Left ventricle myocardium inferior (tissue), 1 donor: ENCODE measurements around the gene C1orf226. TPM values are rescaled to one million over a fixed set of nuclear protein-coding genes. Genes with fewer than 3 reads are reported as not detected.
"Not testable (repeated sequence)": the region's sequence is repeated elsewhere in the genome, so short reads cannot be mapped to it uniquely, and the experiment has no call there.

ENCODE experiments used
- DNase-seq: peaks from one replicate; pipeline ENCODE4 v3.0.0-alpha.2; 2020
- H3K27ac ChIP-seq: fragments of 200-600 bp; replicated peaks from 2 replicates; pipeline ENCODE4 v1.8.0; 2021
- H3K27me3 ChIP-seq: fragments of 200-600 bp; 2 replicates; pipeline ENCODE4 v1.8.0; 2021; ENCODE audit warnings: low read depth
- H3K36me3 ChIP-seq: fragments of 200-600 bp; 2 replicates; pipeline ENCODE4 v1.8.0; 2021
- H3K4me1 ChIP-seq: fragments of 200-600 bp; 2 replicates; pipeline ENCODE4 v1.8.0; 2021
- H3K4me3 ChIP-seq: fragments of 200-600 bp; 2 replicates; pipeline ENCODE4 v1.8.0; 2021; ENCODE audit warnings: mild to moderate bottlenecking, moderate library complexity
- H3K9me3 ChIP-seq: fragments of 200-600 bp; replicated peaks from 2 replicates; pipeline ENCODE4 v1.8.0; 2021
- intact Hi-C: fragments of 100-400 bp; cut with micrococcal nuclease; formaldehyde crosslinking; loops from one replicate; pipeline ENCODE4 v1.11.0; 2022
- total RNA-seq: library from RNA; stranded (reverse); fragmentation: NEBNext Ultra II Directional; extraction: Animal tissue kit (Norgen Biotek cat#: 25700); gene quantifications from one replicate; pipeline ENCODE4 v1.2.1, GENCODE V29; 2021
- TF ChIP-seq, protein P1 (sequence below): fragments of 200-600 bp; IDR thresholded peaks from 2 replicates; pipeline ENCODE4 v1.8.0; 2021; ENCODE audit warnings: antibody characterized with exemption, mild to moderate bottlenecking, borderline replicate concordance
- donor health status: DM: no; HTN: yes; CAD: no; lungs with severe emphysema.

The C1orf226 gene
- total RNA-seq, 1 donor from 2014 or later: 8.7 TPM

GRCh38 chr1:162343470-162343869 is 38.1 kb upstream of the C1orf226 start:
- Histone ChIP-seq H3K27ac (no peak overlapping the region), H3K36me3 (no peaks in the 10 kb centered on the region), H3K4me1 (no peaks in the 10 kb centered on the region), H3K27me3 (no peaks in the 10 kb centered on the region), H3K4me3 (no peak overlapping the region), H3K9me3 (no peaks in the 10 kb centered on the region)
- DNase-seq: no peak
- intact Hi-C loops: no loop called here
- TF ChIP-seq, protein P1, sequence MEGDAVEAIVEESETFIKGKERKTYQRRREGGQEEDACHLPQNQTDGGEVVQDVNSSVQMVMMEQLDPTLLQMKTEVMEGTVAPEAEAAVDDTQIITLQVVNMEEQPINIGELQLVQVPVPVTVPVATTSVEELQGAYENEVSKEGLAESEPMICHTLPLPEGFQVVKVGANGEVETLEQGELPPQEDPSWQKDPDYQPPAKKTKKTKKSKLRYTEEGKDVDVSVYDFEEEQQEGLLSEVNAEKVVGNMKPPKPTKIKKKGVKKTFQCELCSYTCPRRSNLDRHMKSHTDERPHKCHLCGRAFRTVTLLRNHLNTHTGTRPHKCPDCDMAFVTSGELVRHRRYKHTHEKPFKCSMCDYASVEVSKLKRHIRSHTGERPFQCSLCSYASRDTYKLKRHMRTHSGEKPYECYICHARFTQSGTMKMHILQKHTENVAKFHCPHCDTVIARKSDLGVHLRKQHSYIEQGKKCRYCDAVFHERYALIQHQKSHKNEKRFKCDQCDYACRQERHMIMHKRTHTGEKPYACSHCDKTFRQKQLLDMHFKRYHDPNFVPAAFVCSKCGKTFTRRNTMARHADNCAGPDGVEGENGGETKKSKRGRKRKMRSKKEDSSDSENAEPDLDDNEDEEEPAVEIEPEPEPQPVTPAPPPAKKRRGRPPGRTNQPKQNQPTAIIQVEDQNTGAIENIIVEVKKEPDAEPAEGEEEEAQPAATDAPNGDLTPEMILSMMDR: no peak

DNA sequence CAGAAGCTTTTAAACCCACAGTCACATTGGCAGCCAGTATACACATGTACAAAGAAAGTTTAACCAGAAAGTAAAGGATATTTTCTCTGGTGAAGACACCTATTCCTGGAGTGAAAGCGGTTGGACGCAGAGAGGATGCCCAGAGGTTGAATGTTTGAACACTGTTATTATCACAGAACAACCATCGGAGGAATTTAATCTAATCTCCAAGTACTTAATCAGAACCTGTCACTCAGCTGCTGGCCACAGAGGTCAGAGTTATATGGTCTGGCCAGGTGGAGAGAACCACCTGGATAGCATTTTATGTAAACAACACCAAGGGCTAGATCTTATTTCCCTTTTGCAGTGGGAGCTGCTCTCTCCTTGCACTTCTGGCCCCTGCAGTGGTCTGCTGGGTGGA is 34.2 kb upstream of the C1orf226 start:
- no peaks in the 10 kb centered on the region for H3K36me3 ChIP-seq
- intact Hi-C loops: no loop called here

GRCh38 chr1:162349635-162350330 is 31.7 kb upstream of the C1orf226 start:
- intact Hi-C loops: no loop called here
- TF ChIP-seq, protein P1: no peak
- no peaks in the 10 kb centered on the region for H3K27me3 ChIP-seq
- no peaks in the 10 kb centered on the region for H3K36me3 ChIP-seq
- DNase-seq: no peak
- no peak overlapping the region for H3K4me3 ChIP-seq
- no peak overlapping the region for H3K27ac ChIP-seq
- peaks cover 6% of the 10 kb centered on the region for H3K4me1 ChIP-seq
- H3K9me3 ChIP-seq: no peaks in the 10 kb centered on the region

More for the DNA sequence above, 34.2 kb upstream of the C1orf226 start:
- TF ChIP-seq, protein P1: no peak
- no peak for DNase-seq
- H3K4me3 ChIP-seq: no peak overlapping the region
- H3K4me1 ChIP-seq: peaks cover 6% of the 10 kb centered on the region
- H3K27ac ChIP-seq: no peak overlapping the region
- H3K27me3 ChIP-seq: no peaks in the 10 kb centered on the region
- no peaks in the 10 kb centered on the region for H3K9me3 ChIP-seq

DNA sequence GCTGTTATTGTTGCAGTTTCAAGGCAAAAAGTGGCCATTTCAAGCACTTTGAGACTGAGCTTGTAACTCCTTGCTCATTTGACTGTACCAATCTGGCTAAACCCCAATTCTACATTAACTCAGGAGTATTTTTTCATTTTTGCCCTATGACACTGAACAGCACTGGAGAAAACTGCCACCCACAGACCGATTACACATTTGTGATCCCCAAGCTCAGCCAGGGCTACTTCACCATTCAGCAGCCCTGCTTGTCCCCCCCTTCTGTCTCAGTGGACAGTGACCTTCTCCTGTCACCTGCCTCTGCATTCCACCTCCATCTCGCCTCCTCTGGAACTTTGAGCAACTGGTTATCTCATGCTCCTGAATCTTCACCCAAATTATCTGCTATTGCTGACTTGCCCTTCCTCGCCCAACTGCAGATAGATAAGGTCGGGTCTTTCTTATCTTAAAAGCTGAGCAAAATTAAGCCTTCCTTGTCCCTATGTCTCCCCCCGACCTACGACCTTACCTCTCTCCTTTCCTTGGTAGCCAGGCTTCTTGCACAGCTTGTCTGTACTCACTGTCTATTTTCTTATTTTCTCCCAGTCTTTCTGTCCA is 30.2 kb upstream of the C1orf226 start:
- Histone ChIP-seq H3K27me3 (no peaks in the 10 kb centered on the region), H3K27ac (no peak overlapping the region), H3K4me1 (peaks cover 6% of the 10 kb centered on the region), H3K36me3 (no peaks in the 10 kb centered on the region), H3K4me3 (no peak overlapping the region), H3K9me3 (no peaks in the 10 kb centered on the region)
- intact Hi-C loops: no loop called here
- TF ChIP-seq, protein P1: no peak
- DNase-seq: no peak

- H3K27me3 ChIP-seq, H3K27ac ChIP-seq, H3K4me3 ChIP-seq, DNase-seq, H3K9me3 ChIP-seq, H3K4me1 ChIP-seq, H3K36me3 ChIP-seq, intact Hi-C loops: not testable (repeated sequence)
Measured at GRCh38 chr1:162351874-162352273, 29.7 kb upstream of the C1orf226 start.

DNA sequence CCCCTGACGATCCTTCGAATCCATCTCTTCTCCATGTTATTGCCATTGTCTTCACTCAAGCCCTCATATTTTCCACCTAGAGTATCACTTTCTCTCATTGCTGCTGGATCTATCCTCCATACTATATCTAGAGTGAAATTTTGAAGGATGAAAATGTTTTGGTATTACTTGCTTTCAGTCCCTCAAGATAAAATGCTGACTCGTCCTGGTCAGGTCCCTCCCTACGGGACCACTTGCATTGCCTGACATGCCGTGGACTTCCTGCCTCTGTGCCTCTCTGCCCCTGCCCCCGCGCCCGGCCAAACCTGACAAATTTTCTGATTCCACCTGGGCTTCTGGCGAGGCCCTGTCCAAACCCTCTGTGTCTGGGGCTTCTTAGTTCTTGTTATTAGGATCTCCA is 28.4 kb upstream of the C1orf226 start:
- intact Hi-C loops: no loop called here
- Histone ChIP-seq H3K27me3 (no peaks in the 10 kb centered on the region), H3K9me3 (no peaks in the 10 kb centered on the region), H3K4me3 (no peak overlapping the region), H3K36me3 (no peaks in the 10 kb centered on the region), H3K4me1 (peaks cover 6% of the 10 kb centered on the region), H3K27ac (no peak overlapping the region)
- TF ChIP-seq, protein P1: no peak
- no peak for DNase-seq
